Endothelial cell (in vitro differentiated cells): ENCODE measurements around the gene FTO. TPM values are rescaled to one million over a fixed set of nuclear protein-coding genes. Genes with fewer than 3 reads are reported as not detected.

Experiments
- DNase-seq: peaks from one replicate; pipeline ENCODE4 v3.0.0; 2021; ENCODE audit warnings: low spot score
- H3K27ac Mint-ChIP-seq: one replicate; pipeline ENCODE4 v1.8.0; 2021; ENCODE audit warnings: mixed read lengths, inconsistent platforms; ENCODE audit not compliant: unreplicated experiment
- H3K27me3 Mint-ChIP-seq: one replicate; pipeline ENCODE4 v1.8.0; 2021; ENCODE audit warnings: mild to moderate bottlenecking, moderate library complexity, mixed read lengths, inconsistent platforms; ENCODE audit not compliant: unreplicated experiment
- H3K36me3 Mint-ChIP-seq: one replicate; pipeline ENCODE4 v1.8.0; 2021; ENCODE audit warnings: mild to moderate bottlenecking, low read depth, mixed read lengths, inconsistent platforms; ENCODE audit not compliant: unreplicated experiment
- H3K4me1 Mint-ChIP-seq: one replicate; pipeline ENCODE4 v1.8.0; 2021; ENCODE audit warnings: mild to moderate bottlenecking, mixed read lengths, inconsistent platforms; ENCODE audit not compliant: unreplicated experiment
- H3K4me3 Mint-ChIP-seq: one replicate; pipeline ENCODE4 v1.8.0; 2021; ENCODE audit warnings: mild to moderate bottlenecking, mixed read lengths, inconsistent platforms; ENCODE audit not compliant: unreplicated experiment
- H3K9me3 Mint-ChIP-seq: one replicate; pipeline ENCODE4 v1.8.0; 2021; ENCODE audit warnings: mixed read lengths, inconsistent platforms; ENCODE audit not compliant: unreplicated experiment
- CTCF ChIP-seq: fragments of 200-600 bp; sonication (generic); IDR thresholded peaks from one replicate; pipeline ENCODE4 v1.5.0; 2021; ENCODE audit warnings: antibody characterized with exemption; ENCODE audit not compliant: unreplicated experiment
- total RNA-seq: library from RNA; stranded (reverse); fragmentation: NEBNext Ultra II Directional; extraction: Animal tissue kit (Norgen Biotek cat#: 25700); gene quantifications from one replicate; pipeline ENCODE4 v1.2.1, GENCODE V29; 2021; ENCODE audit not compliant: unreplicated experiment

The FTO gene
- total RNA-seq, 1 donor from 2014 or later = 83.8 TPM

- Mint-ChIP-seq H3K27ac (no peak overlapping the region), H3K4me1 (peaks cover 9% of the 10 kb centered on the region), H3K4me3 (no peak overlapping the region), H3K27me3 (peaks cover 4% of the 10 kb centered on the region), H3K9me3 (no peaks in the 10 kb centered on the region), H3K36me3 (no peaks in the 10 kb centered on the region)
- no peak for TF ChIP-seq CTCF
- no peak for DNase-seq
Observed at GRCh38 chr16:54143410-54143809, 439.5 kb downstream of the FTO start.

GRCh38 chr16:54143934-54144571 is 440.1 kb downstream of the FTO start:
- Mint-ChIP-seq H3K4me3 (no peak overlapping the region), H3K27ac (no peak overlapping the region), H3K9me3 (no peaks in the 10 kb centered on the region), H3K4me1 (peaks cover 9% of the 10 kb centered on the region), H3K27me3 (no peaks in the 10 kb centered on the region), H3K36me3 (no peaks in the 10 kb centered on the region)
- no peak for TF ChIP-seq CTCF
- no peak for DNase-seq

- Mint-ChIP-seq H3K4me1 (peaks cover 9% of the 10 kb centered on the region), H3K9me3 (no peaks in the 10 kb centered on the region), H3K27ac (no peak overlapping the region), H3K4me3 (no peak overlapping the region), H3K27me3 (no peaks in the 10 kb centered on the region), H3K36me3 (no peaks in the 10 kb centered on the region)
- DNase-seq = no peak
- TF ChIP-seq CTCF = no peak
Observed at GRCh38 chr16:54144572-54144947, 440.6 kb downstream of the FTO start.

GRCh38 chr16:54145881-54146280 is 441.9 kb downstream of the FTO start:
- Mint-ChIP-seq H3K4me1 (peaks cover 5% of the 10 kb centered on the region), H3K4me3 (no peak overlapping the region), H3K27ac (no peak overlapping the region), H3K9me3 (no peaks in the 10 kb centered on the region), H3K27me3 (no peaks in the 10 kb centered on the region), H3K36me3 (no peaks in the 10 kb centered on the region)
- TF ChIP-seq CTCF = no peak
- DNase-seq = no peak

GRCh38 chr16:54148974-54149373 is 445.0 kb downstream of the FTO start:
- Mint-ChIP-seq H3K4me3 (no peak overlapping the region), H3K36me3 (no peaks in the 10 kb centered on the region), H3K27ac (no peak overlapping the region), H3K9me3 (no peaks in the 10 kb centered on the region), H3K4me1 (no peaks in the 10 kb centered on the region), H3K27me3 (no peaks in the 10 kb centered on the region)
- DNase-seq = no peak
- TF ChIP-seq CTCF = no peak
